SKM-1 (cell line): ENCODE results near the gene FLAD1.
A peak's percentile ranks its signal among the peaks of the same experiment; 100 is the strongest.

Experiments used
- DNase-seq: peaks from one replicate; lab custom pipeline; 2025; ENCODE audit not compliant: unreplicated experiment; lab: John Stamatoyannopoulos, UW

FLAD1 gene

DNA sequence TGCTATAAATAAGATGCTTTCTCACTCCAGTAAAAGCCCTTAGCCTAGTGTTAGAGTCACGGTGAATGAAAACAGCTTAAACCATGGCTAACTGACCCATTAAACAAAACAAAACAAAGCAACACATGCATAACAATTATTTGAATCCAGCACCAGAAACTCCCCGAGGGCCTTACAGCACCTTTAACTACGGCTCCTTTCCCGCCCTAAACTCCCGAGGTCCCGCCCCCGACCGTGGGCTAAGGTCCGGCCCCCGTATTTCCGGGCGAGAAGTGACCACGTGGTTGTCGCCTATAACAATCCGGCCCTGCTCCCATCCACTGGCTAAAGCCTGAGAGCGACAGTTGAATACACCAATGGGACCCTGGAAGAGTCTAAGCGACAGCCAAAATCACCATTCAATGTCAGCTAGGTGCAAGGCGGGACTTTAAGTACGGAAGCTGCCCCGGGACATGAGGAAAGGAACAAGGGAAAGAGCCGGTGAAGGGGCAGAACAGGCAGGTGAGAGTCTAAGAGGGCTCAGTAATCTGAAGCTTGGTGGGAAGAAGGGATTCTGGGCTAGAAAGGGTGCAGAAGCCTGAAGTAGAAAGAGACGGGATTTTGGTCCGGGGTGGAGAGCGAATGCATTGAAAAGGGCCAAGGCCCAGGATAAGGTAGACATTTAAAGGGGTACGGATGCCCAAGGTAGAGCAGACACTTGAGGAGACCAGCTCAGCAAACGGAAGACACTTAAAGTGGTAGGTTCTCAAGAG is at the start of gene FLAD1:
TSS of gene FLAD1 (plus strand) at position 448 of the 752 bp plus-strand sequence. CDS start 351 bp downstream, outside the sequence.
- peak; percentile 100 for DNase-seq

DNA sequence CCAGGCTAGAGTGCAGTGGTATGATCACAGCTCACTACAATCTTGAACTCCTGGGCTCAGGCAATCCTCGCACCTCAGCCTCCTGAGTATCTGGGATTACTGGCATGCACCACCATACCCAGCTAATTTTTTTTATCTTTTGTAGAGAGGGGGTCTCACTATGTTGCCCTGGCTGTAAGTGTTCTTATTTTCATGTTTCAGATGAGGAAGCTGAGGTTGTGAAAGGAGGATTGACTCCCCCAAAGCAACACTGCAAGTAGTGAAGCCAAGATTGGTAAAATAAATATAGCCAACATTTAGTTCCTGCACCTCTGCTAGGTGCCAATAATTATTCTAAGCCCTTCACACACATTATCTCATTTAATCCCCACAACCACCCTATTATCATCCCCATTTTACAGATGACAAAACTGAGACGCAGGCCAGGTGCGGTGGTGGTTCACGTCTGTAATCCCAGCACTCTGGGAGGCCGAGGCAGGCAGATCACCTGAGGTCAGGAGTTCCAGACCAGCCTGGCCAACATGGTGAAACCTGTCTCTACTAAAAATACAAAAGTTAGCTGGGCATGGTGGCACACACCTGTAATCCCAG is 48.7 kb upstream of the FLAD1 start:
- no peak for DNase-seq

DNA sequence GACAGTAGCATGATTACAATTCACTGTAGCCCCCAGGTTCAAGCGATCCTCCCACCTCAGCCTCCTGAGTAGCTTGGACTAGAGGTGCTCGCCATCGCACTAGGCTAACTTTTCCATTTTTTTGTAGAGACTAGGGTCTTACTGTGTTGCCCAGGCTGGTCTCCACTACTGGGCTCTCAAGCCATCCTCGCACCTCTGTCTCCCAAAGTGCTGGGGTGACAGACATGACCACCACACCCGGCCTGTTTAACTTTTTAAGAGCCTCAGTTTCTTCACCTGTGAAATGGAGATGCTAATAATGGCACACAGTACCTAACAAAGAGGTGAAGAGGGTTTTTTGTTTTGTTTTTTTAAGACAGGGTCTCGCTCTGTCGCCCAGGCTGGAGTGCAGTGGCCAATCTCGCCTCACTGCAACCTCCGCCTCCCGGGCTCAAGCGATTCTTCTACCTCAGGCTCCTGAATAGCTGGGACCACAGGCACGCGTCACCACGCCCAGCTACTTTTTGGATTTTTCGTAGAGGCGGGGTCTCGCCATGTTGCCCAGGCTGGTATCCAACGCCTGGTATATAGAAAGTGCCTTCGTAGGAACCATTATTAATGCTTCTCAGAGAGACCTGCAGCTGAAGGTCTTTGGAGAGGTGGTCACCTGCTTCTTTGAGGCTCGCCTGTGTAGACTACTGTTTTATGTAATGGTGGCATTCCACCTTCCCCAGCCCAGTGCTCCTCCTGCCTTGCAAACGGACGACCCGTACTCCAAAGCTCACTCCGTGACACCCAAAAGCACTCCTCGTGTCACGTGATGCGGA is 47.2 kb upstream of the FLAD1 start:
- DNase-seq = no peak

DNA sequence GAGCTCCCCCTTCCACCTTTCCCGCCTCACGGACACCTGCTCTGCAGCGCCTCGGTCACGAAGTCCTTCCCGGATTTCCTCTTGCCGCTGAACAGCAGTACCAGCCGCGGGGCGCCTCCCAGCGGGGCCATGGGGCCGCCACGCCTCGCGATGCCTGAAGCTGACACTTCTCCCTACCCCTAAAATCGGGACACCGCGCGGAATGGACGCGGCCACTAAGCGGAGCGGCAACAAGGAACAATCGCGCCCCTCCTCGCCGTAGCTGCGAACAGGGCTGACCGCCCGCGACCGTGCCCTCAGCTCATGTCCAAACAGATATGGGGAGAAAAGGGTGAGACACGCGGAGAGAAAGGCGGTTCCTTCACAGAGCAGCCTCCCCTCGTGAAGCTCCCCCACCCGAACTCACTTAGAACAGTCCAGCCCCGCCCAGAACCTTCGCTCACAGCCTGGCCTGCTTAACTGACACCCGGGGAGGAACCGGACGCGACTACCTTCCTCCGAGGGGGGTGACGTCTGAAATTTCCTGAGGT is 46.5 kb upstream of the FLAD1 start, which contains the start of gene PMVK:
TSS of gene PMVK (minus strand) at position 165 of the 530 bp plus-strand sequence. CDS start at position 131, 34 bp downstream.
- DNase-seq = peak; percentile 96

- DNase-seq = peak; percentile 92
These were observed 45.8 kb upstream of the FLAD1 start for GRCh38 chr1:154937085-154937987.

- no peak for DNase-seq
These were observed 45.2 kb upstream of the FLAD1 start for GRCh38 chr1:154937988-154938386.

- no peak for DNase-seq
These were observed 44.3 kb upstream of the FLAD1 start for GRCh38 chr1:154938604-154939399.

GRCh38 chr1:154940213-154940560 is 43.0 kb upstream of the FLAD1 start:
- no peak for DNase-seq

- no peak for DNase-seq
These were observed 42.4 kb upstream of the FLAD1 start for GRCh38 chr1:154940651-154941194.

DNA sequence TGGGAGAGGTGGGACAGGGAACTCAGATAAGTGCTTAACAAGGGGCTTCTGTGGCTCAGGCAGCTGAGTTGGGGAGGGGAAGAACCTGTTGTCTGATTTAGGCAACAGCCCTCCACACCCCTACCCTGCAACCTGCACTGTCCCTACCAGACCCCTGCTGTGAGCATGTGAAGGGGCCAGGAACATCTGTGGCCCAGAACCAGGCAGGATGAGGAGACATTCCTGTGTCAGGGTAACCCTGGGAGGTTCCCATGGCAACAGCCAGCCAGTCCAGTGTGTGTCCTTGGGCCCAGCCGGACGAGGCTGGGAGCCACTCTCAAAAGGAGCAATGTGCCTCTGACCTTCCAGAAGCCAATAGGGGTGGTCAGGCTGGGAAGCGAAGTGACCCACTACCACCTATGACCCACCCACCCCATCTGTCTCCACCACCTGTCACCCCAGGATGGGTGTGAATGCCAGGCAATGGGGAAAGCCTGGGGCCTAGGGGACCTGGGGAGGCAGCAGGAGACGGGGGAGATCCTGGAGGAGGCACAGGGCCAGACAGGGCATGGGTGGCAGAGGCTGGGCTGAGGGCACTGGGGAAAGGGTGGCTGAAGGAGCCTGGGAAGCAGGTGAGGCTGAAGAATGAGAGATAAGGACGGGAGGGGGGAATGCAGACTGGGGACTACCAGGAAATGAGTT is 41.7 kb upstream of the FLAD1 start:
- no peak for DNase-seq

DNA sequence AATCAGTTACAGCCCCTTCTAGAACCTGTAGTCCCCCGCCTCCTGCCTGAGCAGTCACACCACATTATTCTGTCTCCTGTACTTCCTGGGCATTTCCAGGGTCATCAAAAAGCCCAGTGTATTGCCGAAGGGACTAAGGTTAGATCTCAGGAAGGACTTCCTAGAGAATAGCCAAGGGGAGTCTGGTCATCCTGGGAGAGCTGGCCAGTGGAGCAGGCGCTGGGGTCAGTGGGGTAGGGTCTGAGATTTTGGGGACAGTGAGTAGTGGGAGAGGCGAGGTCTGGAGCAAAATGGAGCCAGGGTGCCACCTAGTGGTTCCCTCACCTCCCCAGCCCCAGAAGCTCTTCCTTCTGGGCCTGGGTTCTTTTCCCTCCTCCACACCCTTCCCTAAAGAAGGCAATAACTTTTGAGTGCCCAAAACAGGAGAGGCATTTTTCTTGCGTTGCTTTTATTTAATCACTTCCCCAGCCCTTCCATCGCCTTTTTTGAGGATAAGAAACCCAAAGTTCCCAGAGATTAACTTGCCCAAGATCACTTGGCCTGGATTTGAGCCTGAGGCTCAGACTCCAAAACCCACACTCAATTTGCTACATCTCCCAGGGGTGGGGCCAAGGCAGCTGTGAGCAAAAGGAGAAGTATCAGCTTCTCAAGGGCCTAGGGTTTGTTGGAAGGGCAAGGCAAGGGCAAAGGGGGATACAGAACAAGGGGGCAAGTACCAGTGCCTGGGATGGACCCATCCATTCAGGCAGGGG is 39.3 kb upstream of the FLAD1 start:
- DNase-seq = peak; percentile 70

DNA sequence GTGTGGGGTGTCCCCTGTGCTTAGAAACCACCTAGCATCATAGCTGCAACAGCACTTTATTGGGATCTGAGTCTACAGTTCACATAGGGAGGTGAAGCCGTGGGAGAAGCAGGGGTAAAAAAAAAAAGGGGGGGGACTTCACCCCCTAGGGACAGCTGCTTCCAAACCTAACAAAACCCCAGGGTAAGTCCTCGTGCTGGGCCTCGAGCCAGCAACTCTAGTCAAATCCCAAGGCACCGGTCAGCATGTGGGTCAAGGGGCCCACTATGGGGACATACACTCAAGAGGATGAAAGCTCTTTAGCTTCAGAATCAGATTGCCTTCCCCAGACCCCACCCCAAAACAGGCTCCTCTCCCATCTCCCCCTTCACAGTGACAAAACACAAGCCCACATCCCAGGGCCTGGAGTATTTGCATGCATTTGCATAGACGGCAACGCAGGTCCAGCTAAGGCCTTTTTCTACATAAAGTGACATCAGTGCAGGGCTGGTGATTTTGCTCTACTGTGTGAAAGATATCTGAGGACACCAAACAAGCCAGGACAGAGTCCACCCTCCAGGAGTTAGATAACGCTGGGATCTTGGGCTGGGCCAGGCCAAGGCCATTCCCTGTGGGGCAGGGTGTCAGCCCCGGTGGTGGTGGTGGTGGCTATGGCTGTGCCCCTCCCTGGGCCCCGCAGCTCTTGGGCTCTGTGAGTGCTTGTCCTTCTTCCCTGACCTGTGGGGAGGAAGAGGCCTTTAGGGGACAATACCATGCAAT is 38.6 kb upstream of the FLAD1 start:
- DNase-seq = no peak

GRCh38 chr1:154945160-154945961 is 37.8 kb upstream of the FLAD1 start:
- DNase-seq = no peak

- DNase-seq = no peak
These were observed 36.9 kb upstream of the FLAD1 start for GRCh38 chr1:154945962-154946850.

DNA sequence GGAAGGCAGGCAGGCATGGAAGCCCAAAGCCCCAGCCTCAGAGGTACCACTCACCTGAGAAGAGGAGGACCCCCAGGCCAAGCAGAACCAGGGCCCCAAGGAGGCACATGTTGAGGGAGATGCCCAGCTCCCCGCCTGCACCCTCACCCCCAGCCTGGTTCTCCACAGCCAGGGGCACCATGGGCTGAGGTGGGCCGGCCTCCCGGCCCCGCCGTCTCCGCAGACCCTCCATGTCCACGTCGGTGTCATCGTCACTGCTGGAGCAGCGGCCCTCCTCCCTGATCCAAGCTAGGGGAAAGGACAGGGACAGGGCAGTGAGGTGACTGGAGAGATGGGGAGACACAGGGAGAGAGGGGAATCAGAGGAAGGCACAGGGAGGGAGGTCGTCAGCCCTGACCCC is 35.1 kb upstream of the FLAD1 start:
- no peak for DNase-seq
